Measurements from ENCODE around the gene ANO1.

Gene ANO1

GRCh38 chr11:70153133-70153727, 75.1 kb downstream of the ANO1 start:
- no peaks in the 10 kb centered on the region for H3K9me2 ChIP-seq (replicated peaks; ENCODE audit: insufficient read depth, low read length)
- H3K4me2 ChIP-seq (ENCODE audit: low read depth, low read length), result no peak overlapping the region
- H3K9me3 ChIP-seq (replicated peaks; ENCODE audit: insufficient read depth, low read length), result no peaks in the 10 kb centered on the region
- H3K27ac ChIP-seq (ENCODE audit: low read length), result no peak overlapping the region
- H3K36me3 ChIP-seq (replicated peaks; ENCODE audit: insufficient read depth, low read length), result no peaks in the 10 kb centered on the region
- H3K9ac ChIP-seq (ENCODE audit: low read length), result no peak overlapping the region
- no peak for TF ChIP-seq EZH2 (optimal IDR thresholded peaks at IDR 0.05; ENCODE audit: low read depth, low read length)
- TF ChIP-seq EZH2phosphoT487 (IDR thresholded peaks at IDR 0.05; ENCODE audit: low read length), result no peak
- TF ChIP-seq CTCF (IDR thresholded peaks at IDR 0.05; ENCODE audit: low read length), result no peak
- H3K79me2 ChIP-seq (ENCODE audit: low read length), result no peaks in the 10 kb centered on the region
- no peaks in the 10 kb centered on the region for H3K4me1 ChIP-seq (ENCODE audit: low read length)
- H3F3A ChIP-seq (ENCODE audit: insufficient read depth, low read length), result no peaks in the 10 kb centered on the region
- H3K27me3 ChIP-seq (replicated peaks; ENCODE audit: insufficient read depth, low read length), result peaks cover 95% of the 10 kb centered on the region
- no peaks in the 10 kb centered on the region for H4K20me1 ChIP-seq (ENCODE audit: insufficient read depth, low read length)
- DNase-seq, result no peak
- H3K4me3 ChIP-seq (ENCODE audit: low read length), result no peak overlapping the region
- no peak overlapping the region for H2AFZ ChIP-seq (ENCODE audit: low read length)

GRCh38 chr11:70155386-70155785, 77.3 kb downstream of the ANO1 start:
- Histone ChIP-seq H3K79me2 (ENCODE audit: low read length) (no peaks in the 10 kb centered on the region), H3K27ac (ENCODE audit: low read length) (no peak overlapping the region), H3F3A (ENCODE audit: insufficient read depth, low read length) (no peaks in the 10 kb centered on the region), H4K20me1 (ENCODE audit: insufficient read depth, low read length) (no peaks in the 10 kb centered on the region), H3K9ac (ENCODE audit: low read length) (no peak overlapping the region), H3K4me1 (ENCODE audit: low read length) (no peaks in the 10 kb centered on the region), H2AFZ (ENCODE audit: low read length) (no peak overlapping the region), H3K4me3 (ENCODE audit: low read length) (no peak overlapping the region), H3K27me3 (replicated peaks; ENCODE audit: insufficient read depth, low read length) (peaks cover 94% of the 10 kb centered on the region), H3K36me3 (replicated peaks; ENCODE audit: insufficient read depth, low read length) (no peaks in the 10 kb centered on the region), H3K9me3 (replicated peaks; ENCODE audit: insufficient read depth, low read length) (no peaks in the 10 kb centered on the region), H3K9me2 (replicated peaks; ENCODE audit: insufficient read depth, low read length) (no peaks in the 10 kb centered on the region), H3K4me2 (ENCODE audit: low read depth, low read length) (no peak overlapping the region)
- no peak for TF ChIP-seq EZH2phosphoT487 (IDR thresholded peaks at IDR 0.05; ENCODE audit: low read length)
- TF ChIP-seq EZH2 (optimal IDR thresholded peaks at IDR 0.05; ENCODE audit: low read depth, low read length), result no peak
- no peak for TF ChIP-seq CTCF (IDR thresholded peaks at IDR 0.05; ENCODE audit: low read length)
- no peak for DNase-seq

GRCh38 chr11:70156291-70157037, 78.3 kb downstream of the ANO1 start:
- DNase-seq, result no peak
- Histone ChIP-seq H4K20me1 (ENCODE audit: insufficient read depth, low read length) (no peaks in the 10 kb centered on the region), H3K9me2 (replicated peaks; ENCODE audit: insufficient read depth, low read length) (no peaks in the 10 kb centered on the region), H2AFZ (ENCODE audit: low read length) (no peak overlapping the region), H3K9ac (ENCODE audit: low read length) (no peak overlapping the region), H3K4me2 (ENCODE audit: low read depth, low read length) (no peak overlapping the region), H3K27ac (ENCODE audit: low read length) (no peak overlapping the region), H3F3A (ENCODE audit: insufficient read depth, low read length) (no peaks in the 10 kb centered on the region), H3K9me3 (replicated peaks; ENCODE audit: insufficient read depth, low read length) (no peaks in the 10 kb centered on the region), H3K27me3 (replicated peaks; ENCODE audit: insufficient read depth, low read length) (peaks cover 94% of the 10 kb centered on the region), H3K79me2 (ENCODE audit: low read length) (no peaks in the 10 kb centered on the region), H3K4me1 (ENCODE audit: low read length) (no peaks in the 10 kb centered on the region), H3K4me3 (ENCODE audit: low read length) (no peak overlapping the region), H3K36me3 (replicated peaks; ENCODE audit: insufficient read depth, low read length) (no peaks in the 10 kb centered on the region)
- TF ChIP-seq CTCF (IDR thresholded peaks at IDR 0.05; ENCODE audit: low read length) (no peak), EZH2phosphoT487 (IDR thresholded peaks at IDR 0.05; ENCODE audit: low read length) (no peak), EZH2 (optimal IDR thresholded peaks at IDR 0.05; ENCODE audit: low read depth, low read length) (no peak)
